ENCODE results near the gene HSDL2.

DNA sequence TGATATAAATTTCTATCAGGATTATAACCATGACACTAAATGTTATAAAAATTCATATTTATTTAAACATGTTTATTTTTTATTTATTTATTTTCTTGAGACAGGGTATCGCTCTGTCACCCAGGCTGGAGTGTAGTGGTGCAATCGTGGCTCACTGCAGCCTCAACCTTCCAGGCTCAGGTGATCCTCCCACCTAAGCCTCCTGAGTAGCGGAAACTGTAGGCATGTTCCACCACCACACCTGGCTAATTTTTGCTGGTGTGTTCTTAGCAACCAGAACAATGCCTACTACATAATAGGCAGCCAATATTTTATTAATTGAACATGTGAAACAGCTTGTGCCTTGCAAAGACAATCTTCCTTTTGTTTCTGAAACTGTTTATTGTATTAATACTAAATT, 40.0 kb upstream of the HSDL2 start:
- TF ChIP-seq, protein P1, sequence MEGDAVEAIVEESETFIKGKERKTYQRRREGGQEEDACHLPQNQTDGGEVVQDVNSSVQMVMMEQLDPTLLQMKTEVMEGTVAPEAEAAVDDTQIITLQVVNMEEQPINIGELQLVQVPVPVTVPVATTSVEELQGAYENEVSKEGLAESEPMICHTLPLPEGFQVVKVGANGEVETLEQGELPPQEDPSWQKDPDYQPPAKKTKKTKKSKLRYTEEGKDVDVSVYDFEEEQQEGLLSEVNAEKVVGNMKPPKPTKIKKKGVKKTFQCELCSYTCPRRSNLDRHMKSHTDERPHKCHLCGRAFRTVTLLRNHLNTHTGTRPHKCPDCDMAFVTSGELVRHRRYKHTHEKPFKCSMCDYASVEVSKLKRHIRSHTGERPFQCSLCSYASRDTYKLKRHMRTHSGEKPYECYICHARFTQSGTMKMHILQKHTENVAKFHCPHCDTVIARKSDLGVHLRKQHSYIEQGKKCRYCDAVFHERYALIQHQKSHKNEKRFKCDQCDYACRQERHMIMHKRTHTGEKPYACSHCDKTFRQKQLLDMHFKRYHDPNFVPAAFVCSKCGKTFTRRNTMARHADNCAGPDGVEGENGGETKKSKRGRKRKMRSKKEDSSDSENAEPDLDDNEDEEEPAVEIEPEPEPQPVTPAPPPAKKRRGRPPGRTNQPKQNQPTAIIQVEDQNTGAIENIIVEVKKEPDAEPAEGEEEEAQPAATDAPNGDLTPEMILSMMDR (IDR thresholded peaks at IDR 0.05), result no peak
- no peak for TF ChIP-seq POLR2A (IDR thresholded peaks at IDR 0.05)
